Breast epithelium (tissue), 3 donors: Measurements from ENCODE around the gene NEURL1.

ENCODE experiments used
- POLR2A ChIP-seq: fragments of 450-650 bp; IDR thresholded peaks from one replicate; pipeline ENCODE4 v1.6.1; 2016; ENCODE audit warnings: antibody characterized with exemption, mild to moderate bottlenecking, moderate library complexity
- POLR2AphosphoS5 ChIP-seq, 3 donors: sonication (generic); formaldehyde crosslinking; IDR thresholded peaks; one replicate each; pipeline ENCODE4 v1.6.1; 2017; ENCODE audit warnings: antibody characterized with exemption in 3 of 3
- TF ChIP-seq, protein P1 (sequence below), 3 donors: fragments of 450-650 bp; IDR thresholded peaks; one replicate each; pipeline ENCODE4 v1.5.1; 2016 to 2017; ENCODE audit warnings: antibody characterized with exemption in 3 of 3, mild to moderate bottlenecking in 3 of 3, moderate library complexity in 3 of 3

DNA sequence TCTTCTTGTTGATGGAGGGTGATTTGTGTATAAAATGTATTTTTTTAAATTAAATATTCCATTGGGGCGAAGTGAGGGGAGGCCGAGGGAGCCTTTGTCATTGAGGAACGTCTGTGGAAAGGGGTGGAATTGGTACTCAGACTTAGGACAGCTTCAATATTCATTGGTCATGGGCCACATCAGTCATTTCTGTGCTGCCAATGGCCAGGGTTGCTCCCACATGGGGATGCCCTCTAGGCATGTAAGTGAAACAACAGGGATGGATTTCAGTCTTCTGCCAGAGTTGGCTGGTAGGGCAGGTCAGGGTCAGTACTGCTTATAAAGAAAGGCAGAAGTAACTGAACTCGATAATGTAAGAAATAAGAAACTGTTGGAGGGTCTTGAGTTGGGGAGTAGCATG lies 47.2 kb downstream of the NEURL1 start:
- TF ChIP-seq, protein P1, sequence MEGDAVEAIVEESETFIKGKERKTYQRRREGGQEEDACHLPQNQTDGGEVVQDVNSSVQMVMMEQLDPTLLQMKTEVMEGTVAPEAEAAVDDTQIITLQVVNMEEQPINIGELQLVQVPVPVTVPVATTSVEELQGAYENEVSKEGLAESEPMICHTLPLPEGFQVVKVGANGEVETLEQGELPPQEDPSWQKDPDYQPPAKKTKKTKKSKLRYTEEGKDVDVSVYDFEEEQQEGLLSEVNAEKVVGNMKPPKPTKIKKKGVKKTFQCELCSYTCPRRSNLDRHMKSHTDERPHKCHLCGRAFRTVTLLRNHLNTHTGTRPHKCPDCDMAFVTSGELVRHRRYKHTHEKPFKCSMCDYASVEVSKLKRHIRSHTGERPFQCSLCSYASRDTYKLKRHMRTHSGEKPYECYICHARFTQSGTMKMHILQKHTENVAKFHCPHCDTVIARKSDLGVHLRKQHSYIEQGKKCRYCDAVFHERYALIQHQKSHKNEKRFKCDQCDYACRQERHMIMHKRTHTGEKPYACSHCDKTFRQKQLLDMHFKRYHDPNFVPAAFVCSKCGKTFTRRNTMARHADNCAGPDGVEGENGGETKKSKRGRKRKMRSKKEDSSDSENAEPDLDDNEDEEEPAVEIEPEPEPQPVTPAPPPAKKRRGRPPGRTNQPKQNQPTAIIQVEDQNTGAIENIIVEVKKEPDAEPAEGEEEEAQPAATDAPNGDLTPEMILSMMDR (IDR thresholded peaks at IDR 0.05), result no peak
- TF ChIP-seq POLR2A (no peak), POLR2AphosphoS5 (IDR thresholded peaks at IDR 0.05) (no peak)
